HepG2 (cell line): ENCODE measurements around the gene SLC2A5.

Source experiments
- CTCF ChIP-seq: sonication (generic); formaldehyde crosslinking; IDR thresholded peaks from 2 replicates; pipeline ENCODE4 v1.5.0; 2020; ENCODE audit warnings: mild to moderate bottlenecking, missing genetic modification reagents, moderate library complexity
- FOXP1 ChIP-seq, 2 experiments: fragments of 450-650 bp in 1 of 2; IDR thresholded peaks; 2 replicates each; pipeline ENCODE4 v1.6.1; 2017 to 2018; ENCODE audit warnings: antibody characterized with exemption in 1 of 2
- POLR2A ChIP-seq, 2 experiments: IDR thresholded peaks; 2 replicates each; pipeline ENCODE4 v1.6.1; 2011; ENCODE audit warnings: low read depth in 2 of 2, low read length in 2 of 2, mild to moderate bottlenecking in 1 of 2, moderate library complexity in 1 of 2; ENCODE audit not compliant: insufficient read depth in 1 of 2
- REXO4 ChIP-seq: sonication (generic); formaldehyde crosslinking; IDR thresholded peaks from 2 replicates; pipeline ENCODE4 v1.8.0; 2022; ENCODE audit warnings: missing genetic modification reagents, mild to moderate bottlenecking, borderline replicate concordance
- ZNF224 ChIP-seq: sonication (generic); formaldehyde crosslinking; IDR thresholded peaks from 2 replicates; pipeline ENCODE4 v1.5.0; 2020; ENCODE audit warnings: mild to moderate bottlenecking, missing genetic modification reagents

DNA sequence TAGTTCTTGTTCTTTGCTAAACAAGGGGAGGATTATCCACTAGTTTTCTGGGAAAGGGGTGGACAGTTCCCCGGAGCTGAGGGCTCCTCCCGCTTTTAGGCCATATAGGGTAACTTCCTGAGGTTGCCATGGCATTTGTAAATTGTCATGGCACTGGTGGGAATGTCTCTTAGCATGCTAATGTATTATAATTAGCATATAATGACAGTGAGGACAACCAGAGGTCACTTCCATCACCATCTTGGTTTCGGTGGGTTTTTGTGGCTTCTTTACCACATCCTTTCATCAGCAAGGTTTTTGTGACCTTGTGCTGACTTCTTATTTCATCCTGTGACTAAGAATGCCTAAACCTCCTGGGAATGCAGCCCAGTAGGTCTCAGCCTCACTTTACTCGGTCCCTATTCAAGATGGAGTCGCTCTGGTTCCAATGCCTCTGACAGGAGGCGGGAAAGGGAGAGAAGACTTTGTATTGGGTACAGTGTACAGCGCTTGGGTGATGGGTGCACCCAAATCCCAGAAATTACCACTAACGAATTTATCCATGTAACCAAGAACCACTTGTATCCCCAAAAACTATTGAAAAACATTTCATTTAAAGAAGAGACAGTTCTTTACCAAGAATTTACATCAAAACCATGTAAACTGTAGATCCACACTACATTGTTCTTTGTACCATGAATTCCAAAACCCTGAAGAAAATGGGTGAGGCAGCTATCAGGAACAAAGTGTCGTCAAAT is 8.7 kb upstream of the SLC2A5 start:
- TF ChIP-seq POLR2A (IDR thresholded peaks at IDR 0.05; ENCODE audit: insufficient read depth in 1 of 2, low read depth in 2 of 2, low read length in 2 of 2) (no peak), FOXP1 (IDR thresholded peaks at IDR 0.05) (no peak), FOXP1 (CRISPR knock-in tag; IDR thresholded peaks at IDR 0.05) (no peak), CTCF (CRISPR knock-in tag) (no peak), REXO4 (CRISPR knock-in tag) (no peak), ZNF224 (CRISPR knock-in tag) (no peak)
